ENCODE data around the gene ZDHHC12. TPM values are rescaled to one million over a fixed set of nuclear protein-coding genes. Genes with fewer than 3 reads are reported as not detected.

The ZDHHC12 gene
- total and polyA plus RNA-seq, 8 donors = 3.5 to 116 (median 58.8) TPM

GRCh38 chr9:128685636-128686489 is 38.1 kb downstream of the ZDHHC12 start:
- intact Hi-C loops (cut with DNase I; ENCODE audit: low total_unique reads) = no loop called here
- WGBS, 5 donors = 56 to 67% (median 62%) methylated on average over 17 of the region's 17 CpGs
- H3K9me3 ChIP-seq = no peaks in the 10 kb centered on the region
- peak overlapping the region; percentile 82 to 94 (median 93) for H3K27ac ChIP-seq
- H3K27me3 ChIP-seq = no peaks in the 10 kb centered on the region
- peaks cover 31 to 72% (median 58%) of the 10 kb centered on the region in 4 donors for H3K4me1 ChIP-seq
- H3K4me3 ChIP-seq = peak overlapping the region in 3 of 4 donors; percentile 23 to 63 (median 62)
- peak; percentile 54 to 80 for DNase-seq
- H3K36me3 ChIP-seq = peaks cover 0 to 1% (median 0%) of the 10 kb centered on the region in 4 donors
- TF ChIP-seq POLR2A (IDR thresholded peaks at IDR 0.05) (no peak), POLR2AphosphoS5 (IDR thresholded peaks at IDR 0.05) (no peak), CTCF (IDR thresholded peaks at IDR 0.05) (no peak), EP300 (IDR thresholded peaks at IDR 0.05) (no peak)

- TF ChIP-seq EP300 (IDR thresholded peaks at IDR 0.05) (no peak), POLR2A (IDR thresholded peaks at IDR 0.05) (peak in 3 of 4 donors; percentile 65 to 87 (median 71)), POLR2AphosphoS5 (IDR thresholded peaks at IDR 0.05) (peak in 2 of 3 donors; percentile 86 to 88)
- WGBS, 5 donors = 3 to 9% (median 5%) methylated on average over 15 of the region's 15 CpGs
Observed at GRCh38 chr9:128684325-128685199, 39.4 kb downstream of the ZDHHC12 start.

GRCh38 chr9:128684065-128684324 is 39.9 kb downstream of the ZDHHC12 start:
- Histone ChIP-seq H3K27me3 (no peaks in the 10 kb centered on the region), H3K4me1 (peaks cover 25 to 64% (median 50%) of the 10 kb centered on the region in 4 donors), H3K9me3 (no peaks in the 10 kb centered on the region), H3K4me3 (peak overlapping the region; percentile 49 to 65 (median 62)), H3K27ac (peak overlapping the region; percentile 82 to 94 (median 93)), H3K36me3 (no peaks in the 10 kb centered on the region)
- WGBS, 5 donors = 0 to 13% (median 1%) methylated on average over 3 of the region's 3 CpGs
- intact Hi-C loops (cut with DNase I; ENCODE audit: low total_unique reads) = no loop called here
- TF ChIP-seq POLR2AphosphoS5 (IDR thresholded peaks at IDR 0.05) (no peak), POLR2A (IDR thresholded peaks at IDR 0.05) (no peak)
- no peak for DNase-seq

More at GRCh38 chr9:128684325-128685199, 39.4 kb downstream of the ZDHHC12 start:
- Histone ChIP-seq H3K27ac (peak overlapping the region; percentile 82 to 94 (median 93)), H3K4me3 (peak overlapping the region; percentile 49 to 65 (median 62)), H3K27me3 (no peaks in the 10 kb centered on the region), H3K9me3 (no peaks in the 10 kb centered on the region), H3K36me3 (no peaks in the 10 kb centered on the region), H3K4me1 (peaks cover 25 to 64% (median 50%) of the 10 kb centered on the region in 4 donors)
- intact Hi-C loops (cut with DNase I; ENCODE audit: low total_unique reads) = no loop called here
- peak; percentile 92 to 95 for DNase-seq

- H3K9me3 ChIP-seq = no peaks in the 10 kb centered on the region
- intact Hi-C loops (cut with DNase I; ENCODE audit: low total_unique reads) = no loop called here
- peak; percentile 72 to 87 for DNase-seq
- H3K27me3 ChIP-seq = no peaks in the 10 kb centered on the region
- no peaks in the 10 kb centered on the region for H3K36me3 ChIP-seq
- H3K27ac ChIP-seq = peak overlapping the region; percentile 82 to 94 (median 93)
- H3K4me1 ChIP-seq = peaks cover 25 to 64% (median 48%) of the 10 kb centered on the region in 4 donors
- H3K4me3 ChIP-seq = peak overlapping the region; percentile 49 to 65 (median 62)
- TF ChIP-seq POLR2AphosphoS5 (IDR thresholded peaks at IDR 0.05) = peak in 1 of 3 donors; percentile 28
- TF ChIP-seq CTCF (IDR thresholded peaks at IDR 0.05) = no peak
- no peak for TF ChIP-seq POLR2A (IDR thresholded peaks at IDR 0.05)
- WGBS, 5 donors = 2 to 9% (median 5%) methylated on average over 15 to 21 of the region's 21 CpGs
Observed at GRCh38 chr9:128683340-128684064, 40.4 kb downstream of the ZDHHC12 start.
